Esophagus squamous epithelium (tissue), 5 donors: ENCODE results near the gene CPE. TPM values are rescaled to one million over a fixed set of nuclear protein-coding genes. Genes with fewer than 3 reads are reported as not detected.
"Not testable (repeated sequence)": the region's sequence is repeated elsewhere in the genome, so short reads cannot be mapped to it uniquely, and the experiment has no call there.

Source experiments
- DNase-seq: peaks from one replicate; lab custom pipeline; 2025; lab: John Stamatoyannopoulos, UW
- H3K27ac ChIP-seq, 4 donors: fragments of 200-600 bp; sonication (generic); one replicate each; pipeline ENCODE4 v1.5.1; 2016 to 2019; ENCODE audit warnings: mild to moderate bottlenecking in 1 of 4
- H3K27me3 ChIP-seq, 4 donors: fragments of 200-600 bp; sonication (generic); 1 replicate in 3 of 4; 2 replicates in 1 of 4; pipeline versions ENCODE4 v1.5.1 to v1.6.0; 2017 to 2021; ENCODE audit warnings: antibody characterized with exemption in 1 of 4
- H3K36me3 ChIP-seq, 3 donors: fragments of 200-600 bp; sonication (generic); one replicate each; pipeline ENCODE4 v1.5.1; 2016 to 2019
- H3K4me1 ChIP-seq, 3 donors: fragments of 200-600 bp; sonication (generic); one replicate each; pipeline ENCODE4 v1.5.1; 2017 to 2019
- H3K4me3 ChIP-seq, 4 donors: fragments of 200-600 bp; sonication (generic); 1 replicate in 3 of 4; 2 replicates in 1 of 4; pipeline ENCODE4 v1.5.1; 2016 to 2019; ENCODE audit warnings: mild to moderate bottlenecking in 2 of 4, moderate library complexity in 1 of 4
- H3K9me3 ChIP-seq, 3 donors: fragments of 200-600 bp; sonication (generic); one replicate each; pipeline ENCODE4 v1.5.1; 2016 to 2019
- POLR2A ChIP-seq, 4 donors: fragments of 450-650 bp; IDR thresholded peaks; one replicate each; pipeline ENCODE4 v1.6.1; 2017; ENCODE audit warnings: antibody characterized with exemption in 4 of 4, mild to moderate bottlenecking in 4 of 4, moderate library complexity in 3 of 4
- WGBS, 2 donors: methylation state at CpG; one replicate each; pipeline ENCODE4 v1.1.5; 2018; 5-methylcytosine and 5-hydroxymethylcytosine counted together
- intact Hi-C: fragments of 100-400 bp; cut with DNase I; formaldehyde crosslinking; loops from one replicate; pipeline ENCODE4 v1.15.0; 2022
- total RNA-seq, 4 donors: library from RNA; depleted of rRNA; stranded (reverse); fragments of >200 nt; gene quantifications; one replicate each; pipeline ENCODE4 v1.1.0, GENCODE V29; 2016
- TF ChIP-seq, protein P1 (sequence below), 6 experiments: fragments of 450-650 bp in 4 of 6; fragments of 200-600 bp in 2 of 6; sonication (generic) in 2 of 6; IDR thresholded peaks; one replicate each; pipeline ENCODE4 v1.5.1; 2016 to 2019; ENCODE audit warnings: antibody characterized with exemption in 6 of 6, mild to moderate bottlenecking in 4 of 6, moderate library complexity in 4 of 6
- donor health status: DM: yes; HTN: yes; CAD: no.

The CPE gene
- total RNA-seq, 4 donors from 2014 or later: 6.6 to 50.4 (median 24.1) TPM

DNA sequence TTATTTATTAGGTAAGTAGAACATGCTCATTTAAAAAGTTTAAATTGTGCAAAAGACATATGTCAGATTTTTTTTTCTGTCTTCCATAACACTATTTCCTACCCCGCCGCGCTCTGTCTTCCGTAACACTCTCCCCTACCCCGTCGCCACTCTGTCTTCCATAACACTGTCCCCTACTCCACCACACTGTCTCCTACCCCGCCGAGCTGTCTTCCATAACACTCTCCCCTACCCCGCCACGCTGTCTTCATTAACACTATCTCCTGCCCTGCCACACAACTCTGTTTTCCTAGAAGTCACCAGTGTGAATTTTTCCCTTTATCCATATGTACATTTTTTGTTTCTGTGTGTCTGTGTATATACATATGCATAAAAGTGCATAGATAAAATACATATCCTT, 47.0 kb upstream of the CPE start:
- Histone ChIP-seq H3K27me3 (no peaks in the 10 kb centered on the region), H3K27ac (no peak overlapping the region), H3K4me3 (peak overlapping the region in 2 of 4 donors; percentile 5 to 83), H3K36me3 (peaks cover 0 to 55% (median 0%) of the 10 kb centered on the region in 3 donors), H3K4me1 (peaks cover 0 to 75% (median 10%) of the 10 kb centered on the region in 3 donors), H3K9me3 (no peaks in the 10 kb centered on the region)
- 90 to 91% methylated on average over 10 of the region's 10 CpGs for WGBS, 2 donors
- intact Hi-C loops: no loop called here
- DNase-seq: no peak
- TF ChIP-seq, protein P1, sequence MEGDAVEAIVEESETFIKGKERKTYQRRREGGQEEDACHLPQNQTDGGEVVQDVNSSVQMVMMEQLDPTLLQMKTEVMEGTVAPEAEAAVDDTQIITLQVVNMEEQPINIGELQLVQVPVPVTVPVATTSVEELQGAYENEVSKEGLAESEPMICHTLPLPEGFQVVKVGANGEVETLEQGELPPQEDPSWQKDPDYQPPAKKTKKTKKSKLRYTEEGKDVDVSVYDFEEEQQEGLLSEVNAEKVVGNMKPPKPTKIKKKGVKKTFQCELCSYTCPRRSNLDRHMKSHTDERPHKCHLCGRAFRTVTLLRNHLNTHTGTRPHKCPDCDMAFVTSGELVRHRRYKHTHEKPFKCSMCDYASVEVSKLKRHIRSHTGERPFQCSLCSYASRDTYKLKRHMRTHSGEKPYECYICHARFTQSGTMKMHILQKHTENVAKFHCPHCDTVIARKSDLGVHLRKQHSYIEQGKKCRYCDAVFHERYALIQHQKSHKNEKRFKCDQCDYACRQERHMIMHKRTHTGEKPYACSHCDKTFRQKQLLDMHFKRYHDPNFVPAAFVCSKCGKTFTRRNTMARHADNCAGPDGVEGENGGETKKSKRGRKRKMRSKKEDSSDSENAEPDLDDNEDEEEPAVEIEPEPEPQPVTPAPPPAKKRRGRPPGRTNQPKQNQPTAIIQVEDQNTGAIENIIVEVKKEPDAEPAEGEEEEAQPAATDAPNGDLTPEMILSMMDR (IDR thresholded peaks at IDR 0.05): no peak
- no peak for TF ChIP-seq POLR2A (IDR thresholded peaks at IDR 0.05)

DNA sequence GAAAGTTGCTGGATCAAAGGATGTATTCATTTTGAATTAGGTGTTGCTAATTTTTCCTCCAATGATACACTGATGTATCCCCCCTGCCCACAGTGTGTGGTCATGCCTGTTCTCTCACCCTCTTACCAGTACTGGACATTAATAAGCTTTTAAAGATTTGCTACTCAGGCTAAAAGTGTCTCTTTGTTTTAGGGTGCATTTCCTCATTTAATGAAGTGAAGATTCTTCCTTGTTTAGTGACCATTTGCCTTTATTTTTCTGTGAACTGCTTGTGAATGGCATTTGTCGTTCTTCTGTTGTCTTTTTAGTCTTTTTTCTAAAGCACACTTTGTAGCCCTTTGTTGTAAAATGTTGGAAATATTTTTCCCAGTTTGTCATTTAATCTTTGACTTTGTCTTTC, 46.3 kb upstream of the CPE start:
- peak overlapping the region in 1 of 4 donors; percentile 83 for H3K4me3 ChIP-seq
- H3K4me1 ChIP-seq: peaks cover 0 to 74% (median 10%) of the 10 kb centered on the region in 3 donors
- DNase-seq: no peak
- TF ChIP-seq POLR2A (IDR thresholded peaks at IDR 0.05): no peak
- TF ChIP-seq, protein P1 (IDR thresholded peaks at IDR 0.05): no peak
- WGBS, 2 donors: 44 to 63% methylated on average over 1 of the region's 1 CpG
- peaks cover 0 to 61% (median 0%) of the 10 kb centered on the region in 3 donors for H3K36me3 ChIP-seq
- intact Hi-C loops: no loop called here
- no peak overlapping the region for H3K27ac ChIP-seq
- H3K27me3 ChIP-seq: no peaks in the 10 kb centered on the region
- no peaks in the 10 kb centered on the region for H3K9me3 ChIP-seq

DNA sequence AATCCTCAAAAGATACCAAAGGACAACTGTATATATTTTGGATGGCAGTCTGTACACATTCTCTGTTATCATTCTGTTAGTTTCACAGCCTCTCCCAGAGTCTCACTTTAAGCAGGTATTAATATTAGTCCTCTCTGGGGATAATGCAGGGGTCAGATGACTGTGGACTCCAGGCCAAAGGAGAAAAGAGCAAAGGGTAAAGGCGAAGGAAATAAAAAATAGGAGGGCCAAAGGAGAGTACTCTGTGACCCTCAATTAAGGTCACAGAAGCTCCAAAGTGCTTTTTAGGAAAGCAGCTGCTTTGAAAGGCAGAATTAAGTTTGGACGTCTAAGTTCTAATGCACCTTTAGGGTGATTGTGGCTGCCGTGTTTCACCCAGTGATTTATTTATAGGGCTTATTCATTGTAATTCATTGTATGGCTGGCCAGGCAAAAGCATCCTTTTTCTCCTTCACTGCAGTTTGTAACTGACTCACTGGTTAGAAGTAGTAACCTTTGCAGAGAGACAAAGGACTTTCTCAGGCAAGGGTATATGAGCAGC, 43.6 kb upstream of the CPE start:
- no peak overlapping the region for H3K4me3 ChIP-seq
- peaks cover 0 to 51% (median 0%) of the 10 kb centered on the region in 3 donors for H3K4me1 ChIP-seq
- DNase-seq: no peak
- TF ChIP-seq, protein P1 (IDR thresholded peaks at IDR 0.05): no peak
- no peak for TF ChIP-seq POLR2A (IDR thresholded peaks at IDR 0.05)
- H3K27me3 ChIP-seq: no peaks in the 10 kb centered on the region
- intact Hi-C loops: no loop called here
- no peaks in the 10 kb centered on the region for H3K9me3 ChIP-seq
- peaks cover 0 to 86% (median 3%) of the 10 kb centered on the region in 3 donors for H3K36me3 ChIP-seq
- H3K27ac ChIP-seq: no peak overlapping the region
- 72 to 73% methylated on average over 3 of the region's 3 CpGs for WGBS, 2 donors

DNA sequence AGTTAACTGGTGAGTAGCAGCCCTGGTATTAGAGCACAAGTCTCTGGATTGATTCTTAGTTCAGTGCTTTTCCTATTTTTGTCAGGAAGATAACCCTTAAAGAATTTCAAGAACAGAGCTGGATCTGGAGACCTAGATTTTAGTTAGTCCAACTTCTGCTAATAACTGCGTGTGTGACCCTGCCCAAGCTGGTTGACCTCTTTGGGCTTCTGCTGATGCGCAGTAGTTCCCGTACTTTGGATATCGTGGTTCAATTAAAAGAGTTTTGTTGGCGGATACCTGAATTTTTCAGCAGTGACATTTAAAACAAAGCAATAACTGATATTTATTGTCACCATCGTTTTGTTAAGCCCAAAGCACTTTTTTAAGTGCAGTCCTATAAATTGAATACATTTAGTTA, 42.1 kb upstream of the CPE start:
- no peak for DNase-seq
- TF ChIP-seq, protein P1 (IDR thresholded peaks at IDR 0.05): no peak
- no peak for TF ChIP-seq POLR2A (IDR thresholded peaks at IDR 0.05)
- Histone ChIP-seq H3K36me3 (peaks cover 0 to 87% (median 7%) of the 10 kb centered on the region in 3 donors), H3K4me1 (peaks cover 0 to 36% (median 0%) of the 10 kb centered on the region in 3 donors), H3K27ac (no peak overlapping the region), H3K9me3 (no peaks in the 10 kb centered on the region), H3K4me3 (no peak overlapping the region), H3K27me3 (no peaks in the 10 kb centered on the region)
- whole genome bisulfite sequencing, 2 donors: 89 to 91% methylated on average over 6 of the region's 6 CpGs
- intact Hi-C loops: no loop called here

DNA sequence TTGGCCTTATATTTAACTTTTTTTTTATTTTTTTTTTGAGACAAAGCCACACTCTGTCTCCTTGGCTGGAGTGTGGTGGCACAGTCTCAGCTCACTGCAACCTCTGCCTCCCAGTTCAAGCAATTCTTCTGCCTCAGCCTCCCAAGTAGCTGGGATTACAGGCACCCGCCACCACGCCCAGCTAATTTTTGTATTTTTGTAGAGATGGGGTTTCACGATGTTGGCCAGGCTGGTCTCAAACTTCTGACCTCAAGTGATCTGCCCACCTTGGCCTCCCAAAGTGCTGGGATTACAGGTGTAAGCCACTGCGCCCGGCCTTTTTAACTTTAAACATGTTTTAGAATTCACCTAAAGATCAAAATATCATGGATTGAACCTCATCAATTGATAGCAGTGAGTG, 36.5 kb upstream of the CPE start:
- intact Hi-C loops, H3K27me3 ChIP-seq, H3K4me1 ChIP-seq, H3K4me3 ChIP-seq, H3K9me3 ChIP-seq, DNase-seq, H3K27ac ChIP-seq: not testable (repeated sequence)
- 91 to 98% methylated on average over 5 of the region's 5 CpGs for WGBS, 2 donors
- H3K36me3 ChIP-seq: peaks cover 0 to 65% (median 7%) of the 10 kb centered on the region in 3 donors
